ENCODE measurements around the gene TMEM183A. TPM values are rescaled to one million over a fixed set of nuclear protein-coding genes. Genes with fewer than 3 reads are reported as not detected.

The TMEM183A gene
- total RNA-seq, 1 experiment from 2014 or later, result 59.1 TPM

- no peaks in the 10 kb centered on the region for H3K9me3 ChIP-seq (ENCODE audit: control insufficient read depth, insufficient read depth, low read depth, low read length)
- ATAC-seq (no peak), DNase-seq (ENCODE audit: low read depth, low spot score) (no peak)
- ChIA-PET POLR2A (no interaction called here), CTCF (no interaction called here)
- H3K4me3 ChIP-seq (ENCODE audit: low read depth in 2 of 2, low read length in 2 of 2), result no peak overlapping the region
- H3K27ac ChIP-seq (ENCODE audit: low read length), result no peak overlapping the region
- in situ Hi-C loops (cut with HindIII; ENCODE audit: low pct_unique_long_range_greater_than_20kb, low sequenced_read_pairs) (no loop called here), intact Hi-C loops (cut with micrococcal nuclease; ENCODE audit: unreplicated experiment) (no loop called here)
- no TSS peak for BruUV-seq (replicated peaks)
- H3K4me1 ChIP-seq (ENCODE audit: control insufficient read depth, insufficient read depth, low read length), result no peaks in the 10 kb centered on the region
- no peaks in the 10 kb centered on the region for H3K36me3 ChIP-seq (ENCODE audit: control insufficient read depth, insufficient read depth, low read length)
- TF ChIP-seq POLR2AphosphoS5 (IDR thresholded peaks at IDR 0.05; ENCODE audit: low read depth, low read length) (no peak), TCF7L2 (IDR thresholded peaks at IDR 0.05; ENCODE audit: low read depth, low read length) (no peak), REST (IDR thresholded peaks at IDR 0.05; ENCODE audit: insufficient read depth in 1 of 2, low read depth in 2 of 2, low read length in 1 of 2) (no peak), CTCF (IDR thresholded peaks at IDR 0.05) (no peak), SIN3A (IDR thresholded peaks at IDR 0.05; ENCODE audit: borderline replicate concordance, insufficient read depth, low read depth, low read length) (no peak)
- H3K27me3 ChIP-seq (ENCODE audit: control insufficient read depth, insufficient read depth, low read length), result no peaks in the 10 kb centered on the region
These were observed 41.9 kb downstream of the TMEM183A start for GRCh38 chr1:203049077-203049476.

GRCh38 chr1:203049576-203050180 is 42.5 kb downstream of the TMEM183A start:
- Histone ChIP-seq H3K4me1 (ENCODE audit: control insufficient read depth, insufficient read depth, low read length) (no peaks in the 10 kb centered on the region), H3K36me3 (ENCODE audit: control insufficient read depth, insufficient read depth, low read length) (no peaks in the 10 kb centered on the region), H3K27ac (ENCODE audit: low read length) (no peak overlapping the region), H3K4me3 (ENCODE audit: low read depth in 2 of 2, low read length in 2 of 2) (no peak overlapping the region), H3K9me3 (ENCODE audit: control insufficient read depth, insufficient read depth, low read depth, low read length) (no peaks in the 10 kb centered on the region), H3K27me3 (ENCODE audit: control insufficient read depth, insufficient read depth, low read length) (no peaks in the 10 kb centered on the region)
- CTCF ChIA-PET, result interaction anchor here (0.6 kb wide), 1 partner anchor 11 kb away, joined by 3 read pairs; no protein-coding TSS in a partner anchor
- no peak for TF ChIP-seq CTCF (IDR thresholded peaks at IDR 0.05)
- ATAC-seq (no peak), DNase-seq (ENCODE audit: low read depth, low spot score) (no peak)
- POLR2A ChIA-PET, result no interaction called here
- in situ Hi-C loops (cut with HindIII; ENCODE audit: low pct_unique_long_range_greater_than_20kb, low sequenced_read_pairs) (no loop called here), intact Hi-C loops (cut with micrococcal nuclease; ENCODE audit: unreplicated experiment) (no loop called here)
- BruUV-seq (replicated peaks), result no TSS peak

All from Panc1 (cell line).